NCI-H128 (cell line): ENCODE measurements around the gene ZNF536.
"Not testable (repeated sequence)": the region's sequence is repeated elsewhere in the genome, so short reads cannot be mapped to it uniquely, and the experiment has no call there.

ENCODE experiments used
- DNase-seq: peaks from one replicate; lab custom pipeline; 2025; ENCODE audit not compliant: unreplicated experiment; lab: John Stamatoyannopoulos, UW

ZNF536 gene

GRCh38 chr19:30388327-30388726, 16.1 kb downstream of the ZNF536 start:
- no peak for DNase-seq

DNA sequence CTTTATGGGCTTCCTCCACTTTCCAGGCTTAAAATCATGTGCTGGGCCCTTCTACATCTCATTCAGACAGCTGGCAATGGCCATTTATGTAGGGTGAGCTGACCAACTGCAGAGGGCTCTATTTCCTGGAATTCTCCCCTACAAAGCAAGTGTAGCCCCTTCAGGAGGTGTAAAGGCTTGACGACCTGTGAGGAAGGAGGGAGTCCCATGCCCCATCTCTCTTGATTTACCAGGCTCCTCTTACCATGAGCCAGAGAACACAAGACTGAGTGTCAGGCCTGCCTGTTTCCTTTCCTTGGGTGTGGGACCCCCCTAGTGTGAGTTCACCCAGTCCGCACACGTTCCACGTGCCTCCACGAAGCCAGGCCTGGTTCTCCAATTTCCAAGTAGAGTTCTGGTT, 16.6 kb downstream of the ZNF536 start:
- DNase-seq = no peak

DNA sequence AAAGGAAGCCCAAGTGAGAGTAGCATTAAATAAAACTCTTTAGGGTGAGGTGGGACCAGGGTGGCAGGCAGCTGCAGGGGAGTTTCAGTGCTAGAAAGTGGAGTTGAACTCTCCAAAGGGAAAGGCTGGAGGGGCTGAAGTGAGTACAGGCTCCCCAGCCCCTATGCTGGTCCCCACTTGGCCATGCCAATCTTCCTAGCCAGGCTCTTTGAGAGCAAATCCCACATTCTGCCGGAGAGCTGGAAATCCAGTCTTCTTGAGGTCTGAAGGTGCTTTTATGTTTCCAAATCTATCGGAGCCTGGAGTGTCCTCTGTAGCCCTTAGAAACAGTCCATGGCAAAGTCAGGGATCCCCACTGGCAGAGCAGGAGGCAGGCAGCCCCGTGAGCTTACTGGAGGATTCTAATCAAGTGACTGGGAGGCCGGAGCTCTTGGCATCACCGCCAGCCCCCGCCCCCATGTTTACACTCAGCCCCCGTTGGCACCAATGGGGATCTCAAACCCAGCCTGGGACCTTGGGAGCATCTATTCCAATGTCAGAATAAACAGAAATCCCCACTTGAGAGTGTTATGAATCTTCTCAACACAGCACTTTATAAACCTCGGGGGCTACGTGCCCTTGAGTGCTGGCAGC, 18.3 kb downstream of the ZNF536 start:
- DNase-seq = no peak

- DNase-seq = no peak
Observed at GRCh38 chr19:30391052-30391451, 18.9 kb downstream of the ZNF536 start.

GRCh38 chr19:30391554-30392551, 19.7 kb downstream of the ZNF536 start:
- DNase-seq = no peak

DNA sequence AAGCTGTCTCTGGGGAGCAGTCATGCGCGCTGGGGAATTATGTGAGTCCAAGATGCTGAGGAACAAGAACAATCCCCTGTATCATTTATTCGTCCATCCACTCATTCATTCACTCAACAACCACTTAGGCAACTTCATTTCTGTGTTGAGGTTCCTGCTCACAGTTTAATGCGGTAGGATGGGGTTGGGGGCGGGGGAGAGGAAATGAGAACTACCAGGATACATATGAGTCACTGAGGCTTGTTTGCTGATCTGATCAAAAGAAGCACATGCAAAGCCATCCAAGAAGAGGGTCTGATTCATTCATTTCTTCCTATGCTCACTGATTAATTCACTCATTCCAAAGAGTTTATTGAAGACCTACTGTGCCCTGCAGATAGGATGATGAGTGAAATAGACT, 20.9 kb downstream of the ZNF536 start:
- DNase-seq = no peak

DNA sequence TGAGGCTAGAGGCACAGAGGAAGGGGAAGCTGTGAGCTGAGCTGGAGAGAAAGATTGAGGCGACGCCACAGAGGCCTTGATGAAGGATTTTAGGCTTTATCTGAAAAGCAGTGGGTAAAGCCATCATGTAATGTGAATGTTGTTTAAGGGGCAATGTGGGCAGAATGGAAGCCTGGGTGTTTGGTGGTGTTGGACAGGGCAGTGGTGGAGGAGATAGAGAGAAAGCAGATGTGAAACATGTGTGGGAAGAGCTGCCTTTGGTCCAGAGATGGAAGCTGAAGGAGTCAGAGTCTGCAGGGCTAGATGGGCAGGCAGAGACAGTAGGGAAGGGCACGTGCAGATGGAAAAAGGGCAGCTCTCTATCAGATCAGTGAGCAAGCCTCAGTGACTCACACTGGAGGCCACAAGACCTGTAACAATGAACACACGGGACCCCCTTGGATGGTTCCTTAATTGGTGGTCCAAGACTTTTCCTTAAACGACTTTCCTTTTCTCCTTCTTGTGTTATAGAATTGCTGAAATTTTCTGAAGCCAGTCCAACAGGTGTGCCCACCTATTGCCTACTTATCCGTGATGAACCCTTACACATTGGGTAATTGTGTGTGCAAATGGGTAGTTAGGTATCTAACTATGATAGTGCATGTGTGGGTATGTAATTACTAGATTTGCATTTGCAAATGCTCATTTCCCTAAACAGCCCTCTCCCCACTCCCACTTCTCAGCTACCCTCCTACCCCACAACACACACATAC, 21.7 kb downstream of the ZNF536 start:
- DNase-seq = no peak

- DNase-seq = no peak
Observed at GRCh38 chr19:30394481-30395151, 22.4 kb downstream of the ZNF536 start.

- no peak for DNase-seq
Observed at GRCh38 chr19:30395283-30395682, 23.1 kb downstream of the ZNF536 start.

- not testable (repeated sequence) for DNase-seq
Observed at GRCh38 chr19:30398539-30398938, 26.4 kb downstream of the ZNF536 start.

GRCh38 chr19:30401956-30402355, 29.8 kb downstream of the ZNF536 start:
- DNase-seq = no peak

- DNase-seq = no peak
Observed at GRCh38 chr19:30402436-30403202, 30.4 kb downstream of the ZNF536 start.

GRCh38 chr19:30403203-30403985, 31.2 kb downstream of the ZNF536 start:
- DNase-seq = no peak

GRCh38 chr19:30406220-30407067, 34.3 kb downstream of the ZNF536 start:
- DNase-seq = no peak

GRCh38 chr19:30407068-30407709, 35.0 kb downstream of the ZNF536 start:
- DNase-seq = no peak

GRCh38 chr19:30408734-30409301, 36.6 kb downstream of the ZNF536 start:
- no peak for DNase-seq

GRCh38 chr19:30411714-30412113, 39.5 kb downstream of the ZNF536 start:
- no peak for DNase-seq

DNA sequence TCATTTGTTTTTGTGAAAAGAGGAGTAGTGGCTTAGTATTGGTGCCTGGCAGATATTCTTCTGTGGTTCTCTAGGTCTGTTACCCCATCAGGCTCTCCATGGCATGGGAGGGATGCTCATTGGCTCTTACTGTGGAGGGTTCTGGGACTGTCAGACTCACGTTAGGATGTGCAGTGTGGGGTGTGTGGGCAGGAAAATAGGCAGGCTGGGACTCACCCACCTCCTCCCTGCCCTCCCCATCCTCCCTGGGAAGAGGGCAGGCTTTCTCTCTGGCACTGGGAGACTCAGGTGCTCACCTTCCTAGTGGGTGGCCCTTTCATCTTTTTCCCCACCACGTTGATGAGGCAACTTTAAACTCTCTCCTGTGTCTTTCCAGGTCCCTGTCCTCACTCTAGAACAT, 44.2 kb downstream of the ZNF536 start:
- DNase-seq = no peak
